K562 (cell line): ENCODE data around the gene SMIM30. TPM values are rescaled to one million over a fixed set of nuclear protein-coding genes. Genes with fewer than 3 reads are reported as not detected.

Source experiments
- LARP7 ChIP-seq: fragments of 450-650 bp; IDR thresholded peaks from 2 replicates; pipeline ENCODE4 v1.6.1; 2016
- NCOA4 ChIP-seq: fragments of 450-650 bp; IDR thresholded peaks from 2 replicates; pipeline ENCODE4 v1.6.1; 2018; ENCODE audit warnings: mild to moderate bottlenecking; ENCODE audit not compliant: partially characterized antibody
- NFRKB ChIP-seq: fragments of 450-650 bp; IDR thresholded peaks from 2 replicates; pipeline ENCODE4 v1.6.1; 2016; ENCODE audit warnings: low read depth
- PRDM10 ChIP-seq: fragments of 450-650 bp; IDR thresholded peaks from 2 replicates; pipeline ENCODE4 v1.6.1; 2018; ENCODE audit not compliant: partially characterized antibody
- PTBP1 ChIP-seq: fragments of 200-400 bp; formaldehyde crosslinking; IDR thresholded peaks from 2 replicates; pipeline ENCODE4 v1.6.1; 2017; ENCODE audit warnings: low read depth, low read length
- RBM25 ChIP-seq: fragments of 200-400 bp; formaldehyde crosslinking; IDR thresholded peaks from 2 replicates; pipeline ENCODE4 v1.6.1; 2018; ENCODE audit warnings: low read length, low read depth, moderate library complexity; ENCODE audit not compliant: severe bottlenecking
- SMAD1 ChIP-seq: fragments of 150-350 bp; IDR thresholded peaks from 2 replicates; pipeline ENCODE4 v1.6.1; 2014; ENCODE audit warnings: low read length, low read depth; ENCODE audit not compliant: partially characterized antibody
- SP1 ChIP-seq: sonication (generic); formaldehyde crosslinking; IDR thresholded peaks from 2 replicates; pipeline ENCODE4 v1.8.1; 2022; ENCODE audit warnings: mild to moderate bottlenecking, missing genetic modification reagents
- SPI1 ChIP-seq: IDR thresholded peaks from 2 replicates; pipeline ENCODE4 v1.6.1; 2011; ENCODE audit warnings: low read depth, low read length, control low read depth, borderline replicate concordance
- SRSF7 ChIP-seq: fragments of 200-400 bp; formaldehyde crosslinking; optimal IDR thresholded peaks from 2 replicates; pipeline ENCODE3; 2017; ENCODE audit warnings: mild to moderate bottlenecking, low read depth, low read length
- ZBTB40 ChIP-seq, 2 experiments: fragments of 450-650 bp in 1 of 2; sonication (generic) in 1 of 2; formaldehyde crosslinking in 1 of 2; IDR thresholded peaks; 2 replicates each; pipeline versions ENCODE4 v1.7.1 to v1.9.0; 2016 to 2022; ENCODE audit warnings: inconsistent platforms in 1 of 2, mild to moderate bottlenecking in 1 of 2, missing genetic modification reagents in 1 of 2
- ZNF184 ChIP-seq: sonication (generic); formaldehyde crosslinking; IDR thresholded peaks from 2 replicates; pipeline ENCODE4 v1.5.0; 2020; ENCODE audit warnings: missing genetic modification reagents
- ZNF197 ChIP-seq: fragments of 200-800 bp; sonication (Bioruptor generic); IDR thresholded peaks from 2 replicates; pipeline ENCODE4 v1.6.1; 2016; ENCODE audit warnings: low read depth, missing genetic modification characterization, missing compliant biosample characterization
- ZNF253 ChIP-seq: fragments of 250-450 bp; sonication (Bioruptor Pico); conservative IDR thresholded peaks from 2 replicates; pipeline ENCODE4 v1.6.1; 2021; ENCODE audit warnings: mild to moderate bottlenecking
- ZNF586 ChIP-seq: fragments of 450-650 bp; formaldehyde crosslinking; conservative IDR thresholded peaks from 2 replicates; pipeline ENCODE4 v1.4.0; 2020; ENCODE audit warnings: mild to moderate bottlenecking, moderate library complexity
- ZNF76 ChIP-seq: fragments of 250-450 bp; sonication (Bioruptor Pico); IDR thresholded peaks from 2 replicates; pipeline ENCODE4 v1.4.0; 2020; ENCODE audit warnings: mild to moderate bottlenecking, moderate library complexity, borderline replicate concordance
- ZNF766 ChIP-seq: fragments of 200-800 bp; sonication (Bioruptor generic); conservative IDR thresholded peaks from 2 replicates; pipeline ENCODE4 v1.6.1; 2016; ENCODE audit warnings: missing genetic modification characterization, missing compliant biosample characterization
- polyA plus RNA-seq, 8 experiments: library from polyadenylated mRNA; depleted of rRNA in 4 of 8; stranded (reverse) in 5 of 8; unstranded in 3 of 8; fragments of >200 nt; fragmentation: Nextera tagmentation in 2 of 8; fragmentation: Illumina TruSeq in 1 of 8; extraction: Ambion mirVana in 2 of 8; extraction: Trizol in 1 of 8; gene quantifications; 2 replicates each; pipeline versions ENCODE4 v1.2.1 to v1.2.3, GENCODE V29; 2011 to 2014; ENCODE audit warnings: inconsistent platforms in 1 of 8, missing spikeins in 1 of 8
- total RNA-seq, 7 experiments: library from RNA; depleted of rRNA in 6 of 7; stranded (reverse); fragments of >200 nt in 6 of 7; fragmentation: Illumina TruSeq in 2 of 7; extraction: Trizol in 2 of 7; gene quantifications; 2 replicates each; pipeline versions ENCODE4 v1.2.1 to v1.2.3, GENCODE V29; 2011 to 2021; ENCODE audit warnings: low replicate concordance in 1 of 7

Gene SMIM30
- total and polyA plus RNA-seq, 9 of the 15 experiments (the other 6 are each of a cell fraction or from before 2014, with no cell fraction given) = 161 to 891 (median 316) TPM

- TF ChIP-seq ZNF76 (no peak), PRDM10 (no peak), SPI1 (no peak), ZNF197 (CRISPR knock-in tag) (no peak; the same call in 1 of the 2 replicates), ZNF253 (no peak), ZBTB40 (IDR thresholded peaks at IDR 0.05) (no peak), ZBTB40 (CRISPR knock-in tag; IDR thresholded peaks at IDR 0.05) (no peak), RBM25 (no peak), SRSF7 (no peak), ZNF184 (CRISPR knock-in tag) (no peak), SP1 (no peak), PTBP1 (no peak), NCOA4 (no peak), NFRKB (no peak), ZNF586 (CRISPR knock-in tag) (no peak), LARP7 (no peak), SMAD1 (no peak), ZNF766 (CRISPR knock-in tag) (peak; percentile 59; the same call in 1 of the 2 replicates)
Observed at GRCh38 chr7:113140956-113141355, 22.6 kb upstream of the SMIM30 start (continued).
